BJ (cell line): Measurements from ENCODE around the gene LITAF. TPM values are rescaled to one million over a fixed set of nuclear protein-coding genes. Genes with fewer than 3 reads are reported as not detected.

ENCODE experiments used
- CTCF ChIA-PET: fragments of 350-600 bp; formaldehyde crosslinking; extraction: SDS; loops from one replicate; lab custom pipeline; 2021; ENCODE audit warnings: antibody characterized with exemption, inconsistent platforms; lab: Yijun Ruan, JAX
- POLR2A ChIA-PET: fragments of 300-600 bp; sonication (Branson Sonifier 250); formaldehyde crosslinking; extraction: SDS; loops from one replicate; lab custom pipeline; 2021; ENCODE audit warnings: antibody characterized with exemption; lab: Charles Lee
- DNase-seq: peaks from one replicate; pipeline ENCODE4 v3.0.0-alpha.2; 2011; ENCODE audit warnings: low read depth
- H3K27me3 ChIP-seq: 2 replicates; pipeline ENCODE4 v1.6.0; 2011; ENCODE audit warnings: low read length; ENCODE audit not compliant: control insufficient read depth, insufficient read depth
- H3K36me3 ChIP-seq: 2 replicates; pipeline ENCODE4 v1.5.1; 2011; ENCODE audit warnings: low read length; ENCODE audit not compliant: control insufficient read depth, insufficient read depth
- H3K4me3 ChIP-seq: 2 replicates; pipeline ENCODE4 v1.5.1; 2011; ENCODE audit warnings: low read depth, mild to moderate bottlenecking, control low read depth, low read length
- polyA plus RNA-seq: library from polyadenylated mRNA; depleted of rRNA; stranded (reverse); fragments of >200 nt; gene quantifications from 2 replicates; pipeline ENCODE4 v1.2.3, GENCODE V29; 2011
- TF ChIP-seq, protein P1 (sequence below): IDR thresholded peaks from 2 replicates; pipeline ENCODE4 v1.5.1; 2011; ENCODE audit warnings: low read depth, mild to moderate bottlenecking, control low read depth, inconsistent platforms, low read length, moderate library complexity; ENCODE audit not compliant: insufficient read depth

Gene LITAF
- polyA plus RNA-seq, 1 experiment: 212 TPM

DNA sequence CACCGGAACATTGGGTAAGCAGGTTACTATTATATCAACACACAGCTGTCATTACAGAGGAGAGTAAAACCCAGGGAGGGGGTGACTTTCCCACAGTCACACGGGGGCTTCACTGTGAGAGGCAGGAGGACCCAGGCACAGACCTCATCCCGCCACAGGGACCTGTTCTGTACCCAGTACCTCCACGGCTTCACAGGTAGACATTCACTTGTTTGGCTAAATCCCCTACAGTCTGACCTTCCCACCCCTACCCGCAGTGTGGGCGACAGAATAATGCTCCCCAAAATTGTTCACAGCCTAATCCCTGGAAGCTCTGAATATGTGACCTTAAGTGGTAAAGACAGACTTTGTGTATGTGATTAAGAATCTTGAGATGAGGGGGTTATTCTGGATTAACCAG, 16.5 kb downstream of the LITAF start:
- TF ChIP-seq, protein P1, sequence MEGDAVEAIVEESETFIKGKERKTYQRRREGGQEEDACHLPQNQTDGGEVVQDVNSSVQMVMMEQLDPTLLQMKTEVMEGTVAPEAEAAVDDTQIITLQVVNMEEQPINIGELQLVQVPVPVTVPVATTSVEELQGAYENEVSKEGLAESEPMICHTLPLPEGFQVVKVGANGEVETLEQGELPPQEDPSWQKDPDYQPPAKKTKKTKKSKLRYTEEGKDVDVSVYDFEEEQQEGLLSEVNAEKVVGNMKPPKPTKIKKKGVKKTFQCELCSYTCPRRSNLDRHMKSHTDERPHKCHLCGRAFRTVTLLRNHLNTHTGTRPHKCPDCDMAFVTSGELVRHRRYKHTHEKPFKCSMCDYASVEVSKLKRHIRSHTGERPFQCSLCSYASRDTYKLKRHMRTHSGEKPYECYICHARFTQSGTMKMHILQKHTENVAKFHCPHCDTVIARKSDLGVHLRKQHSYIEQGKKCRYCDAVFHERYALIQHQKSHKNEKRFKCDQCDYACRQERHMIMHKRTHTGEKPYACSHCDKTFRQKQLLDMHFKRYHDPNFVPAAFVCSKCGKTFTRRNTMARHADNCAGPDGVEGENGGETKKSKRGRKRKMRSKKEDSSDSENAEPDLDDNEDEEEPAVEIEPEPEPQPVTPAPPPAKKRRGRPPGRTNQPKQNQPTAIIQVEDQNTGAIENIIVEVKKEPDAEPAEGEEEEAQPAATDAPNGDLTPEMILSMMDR: no peak
- no peak for DNase-seq
- no peaks in the 10 kb centered on the region for H3K27me3 ChIP-seq
- ChIA-PET CTCF (interaction anchor here (0.7 to 1.3 kb wide), 2 partner anchors 38 to 309 kb away, joined by 3 read pairs; no protein-coding TSS in a partner anchor), POLR2A (no interaction called here)
- H3K4me3 ChIP-seq: no peak overlapping the region
- H3K36me3 ChIP-seq: peaks cover 4% of the 10 kb centered on the region

DNA sequence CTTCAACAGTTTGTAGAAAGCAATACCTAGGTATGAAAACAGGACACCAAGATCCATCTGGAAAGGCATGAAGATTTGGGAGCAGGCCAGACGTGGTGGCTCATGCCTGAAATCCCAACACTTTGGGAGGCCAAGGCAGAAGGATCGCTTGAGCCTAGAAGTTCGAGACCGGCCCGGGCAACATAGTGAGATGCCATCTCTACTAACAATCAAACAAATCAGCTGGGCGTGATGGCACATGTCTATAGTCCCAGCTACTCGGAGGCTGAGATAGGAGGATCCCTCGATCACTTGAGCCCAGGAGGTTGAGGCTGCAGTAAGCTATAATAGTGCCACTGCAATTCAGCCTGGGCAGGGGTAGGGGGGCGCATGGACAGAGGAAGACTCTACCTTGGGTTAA, 20.3 kb downstream of the LITAF start:
- POLR2A ChIA-PET: no interaction called here
- TF ChIP-seq, protein P1: no peak
- no peak overlapping the region for H3K4me3 ChIP-seq
- peaks cover 4% of the 10 kb centered on the region for H3K36me3 ChIP-seq
- CTCF ChIA-PET: no interaction called here
- no peak for DNase-seq
- no peaks in the 10 kb centered on the region for H3K27me3 ChIP-seq

DNA sequence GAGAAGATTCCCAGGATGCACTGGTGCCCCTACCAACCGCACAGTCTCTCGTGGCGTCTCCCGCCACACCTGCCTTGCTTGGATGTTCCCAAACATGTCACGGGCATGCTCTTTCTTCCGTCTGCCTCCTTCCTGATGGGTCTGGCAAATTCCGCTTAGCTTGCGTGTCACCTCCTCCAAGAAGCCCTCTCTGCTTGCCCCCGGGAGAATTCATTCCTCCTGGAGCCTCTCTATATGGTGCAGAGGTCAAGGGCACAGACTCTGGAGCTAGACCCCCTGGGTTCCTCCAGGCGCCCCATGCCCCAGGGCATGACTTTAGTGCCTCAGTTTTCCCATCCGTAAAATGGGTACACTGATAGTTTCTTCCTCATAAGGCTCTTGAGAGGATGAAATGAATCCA, 21.1 kb downstream of the LITAF start:
- peaks cover 4% of the 10 kb centered on the region for H3K36me3 ChIP-seq
- CTCF ChIA-PET: no interaction called here

DNA sequence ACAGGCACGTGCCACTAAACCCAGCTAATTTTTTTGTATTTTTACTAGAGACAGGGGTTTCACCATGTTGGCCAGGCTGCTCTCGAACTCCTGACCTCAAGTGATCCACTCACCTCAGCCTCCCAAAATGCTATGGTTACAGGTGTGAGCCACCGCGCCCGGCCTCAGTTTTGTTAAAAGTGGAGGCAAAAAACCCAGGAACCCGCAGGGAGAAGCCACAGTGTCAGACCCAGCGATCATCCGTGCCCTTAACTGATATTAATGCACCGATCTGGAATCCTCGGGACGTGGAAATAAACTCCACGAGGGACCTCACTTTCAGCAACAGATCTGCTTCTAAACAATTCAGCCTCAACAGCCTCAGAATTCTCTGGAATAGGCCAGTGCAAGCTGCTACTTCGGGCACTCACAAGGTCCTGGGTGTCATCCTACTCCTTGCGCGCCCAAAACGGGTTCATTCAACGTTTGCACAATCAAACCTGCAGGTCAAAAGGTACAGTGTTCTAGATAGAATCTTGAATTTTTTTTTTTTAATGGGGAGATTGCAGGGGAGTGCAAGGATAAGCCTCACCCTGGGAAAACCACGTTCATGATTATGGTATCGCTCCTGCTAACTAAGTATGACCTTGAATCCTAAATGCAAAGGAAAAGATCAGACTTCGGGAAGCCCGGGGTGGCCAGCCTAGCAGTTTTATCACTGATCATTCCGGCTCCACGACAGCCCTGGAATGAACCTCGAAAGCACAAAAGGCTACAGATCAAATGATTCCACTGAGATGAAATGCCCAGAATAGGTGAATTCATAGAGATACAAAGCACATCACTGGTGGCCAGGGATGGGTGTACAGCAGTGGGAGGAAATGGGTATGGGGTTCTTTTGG, 22.4 kb downstream of the LITAF start:
- CTCF ChIA-PET: interaction anchor here (0.9 kb wide), 1 partner anchor 33 kb away, joined by 3 read pairs; no protein-coding TSS in a partner anchor

More for the DNA sequence above, 21.1 kb downstream of the LITAF start:
- Histone ChIP-seq H3K27me3 (no peaks in the 10 kb centered on the region), H3K4me3 (no peak overlapping the region)
- POLR2A ChIA-PET: no interaction called here
- TF ChIP-seq, protein P1: no peak
- DNase-seq: no peak

More for the DNA sequence above, 22.4 kb downstream of the LITAF start:
- Histone ChIP-seq H3K27me3 (no peaks in the 10 kb centered on the region), H3K4me3 (no peak overlapping the region), H3K36me3 (peaks cover 4% of the 10 kb centered on the region)
- POLR2A ChIA-PET: no interaction called here
- no peak for DNase-seq
- TF ChIP-seq, protein P1: no peak
